WERI-Rb-1 (cell line): Measurements from ENCODE around the gene UHRF2.
"Not testable (repeated sequence)": the region's sequence is repeated elsewhere in the genome, so short reads cannot be mapped to it uniquely, and the experiment has no call there.

Source experiments
- DNase-seq: peaks from one replicate; pipeline ENCODE4 v3.0.0-alpha.2; 2020
- H3K27ac ChIP-seq: fragments of 250-450 bp; sonication (Bioruptor Pico); 2 replicates; pipeline ENCODE4 v1.5.1; 2020; ENCODE audit warnings: mild to moderate bottlenecking, moderate library complexity
- H3K27me3 ChIP-seq: fragments of 250-450 bp; sonication (Bioruptor Pico); 2 replicates; pipeline ENCODE4 v1.5.1; 2021; ENCODE audit warnings: mild to moderate bottlenecking, low read depth, moderate library complexity; ENCODE audit not compliant: insufficient read depth, severe bottlenecking
- H3K36me3 ChIP-seq: fragments of 250-450 bp; sonication (Bioruptor Pico); 2 replicates; pipeline ENCODE4 v1.5.1; 2020; ENCODE audit warnings: mild to moderate bottlenecking, moderate library complexity
- H3K4me3 ChIP-seq: 2 replicates; pipeline ENCODE4 v1.5.1; 2011; ENCODE audit warnings: low read depth, mild to moderate bottlenecking, control low read depth, low read length
- H3K9me3 ChIP-seq: fragments of 250-450 bp; sonication (Bioruptor Pico); 2 replicates; pipeline ENCODE4 v1.5.1; 2021; ENCODE audit warnings: mild to moderate bottlenecking, moderate library complexity; ENCODE audit not compliant: severe bottlenecking
- TF ChIP-seq, protein P1 (sequence below): IDR thresholded peaks from 2 replicates; pipeline ENCODE4 v1.5.1; 2011; ENCODE audit warnings: low read depth, mild to moderate bottlenecking, control low read depth, inconsistent platforms, low read length

The UHRF2 gene, protein sequence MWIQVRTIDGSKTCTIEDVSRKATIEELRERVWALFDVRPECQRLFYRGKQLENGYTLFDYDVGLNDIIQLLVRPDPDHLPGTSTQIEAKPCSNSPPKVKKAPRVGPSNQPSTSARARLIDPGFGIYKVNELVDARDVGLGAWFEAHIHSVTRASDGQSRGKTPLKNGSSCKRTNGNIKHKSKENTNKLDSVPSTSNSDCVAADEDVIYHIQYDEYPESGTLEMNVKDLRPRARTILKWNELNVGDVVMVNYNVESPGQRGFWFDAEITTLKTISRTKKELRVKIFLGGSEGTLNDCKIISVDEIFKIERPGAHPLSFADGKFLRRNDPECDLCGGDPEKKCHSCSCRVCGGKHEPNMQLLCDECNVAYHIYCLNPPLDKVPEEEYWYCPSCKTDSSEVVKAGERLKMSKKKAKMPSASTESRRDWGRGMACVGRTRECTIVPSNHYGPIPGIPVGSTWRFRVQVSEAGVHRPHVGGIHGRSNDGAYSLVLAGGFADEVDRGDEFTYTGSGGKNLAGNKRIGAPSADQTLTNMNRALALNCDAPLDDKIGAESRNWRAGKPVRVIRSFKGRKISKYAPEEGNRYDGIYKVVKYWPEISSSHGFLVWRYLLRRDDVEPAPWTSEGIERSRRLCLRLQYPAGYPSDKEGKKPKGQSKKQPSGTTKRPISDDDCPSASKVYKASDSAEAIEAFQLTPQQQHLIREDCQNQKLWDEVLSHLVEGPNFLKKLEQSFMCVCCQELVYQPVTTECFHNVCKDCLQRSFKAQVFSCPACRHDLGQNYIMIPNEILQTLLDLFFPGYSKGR

DNA sequence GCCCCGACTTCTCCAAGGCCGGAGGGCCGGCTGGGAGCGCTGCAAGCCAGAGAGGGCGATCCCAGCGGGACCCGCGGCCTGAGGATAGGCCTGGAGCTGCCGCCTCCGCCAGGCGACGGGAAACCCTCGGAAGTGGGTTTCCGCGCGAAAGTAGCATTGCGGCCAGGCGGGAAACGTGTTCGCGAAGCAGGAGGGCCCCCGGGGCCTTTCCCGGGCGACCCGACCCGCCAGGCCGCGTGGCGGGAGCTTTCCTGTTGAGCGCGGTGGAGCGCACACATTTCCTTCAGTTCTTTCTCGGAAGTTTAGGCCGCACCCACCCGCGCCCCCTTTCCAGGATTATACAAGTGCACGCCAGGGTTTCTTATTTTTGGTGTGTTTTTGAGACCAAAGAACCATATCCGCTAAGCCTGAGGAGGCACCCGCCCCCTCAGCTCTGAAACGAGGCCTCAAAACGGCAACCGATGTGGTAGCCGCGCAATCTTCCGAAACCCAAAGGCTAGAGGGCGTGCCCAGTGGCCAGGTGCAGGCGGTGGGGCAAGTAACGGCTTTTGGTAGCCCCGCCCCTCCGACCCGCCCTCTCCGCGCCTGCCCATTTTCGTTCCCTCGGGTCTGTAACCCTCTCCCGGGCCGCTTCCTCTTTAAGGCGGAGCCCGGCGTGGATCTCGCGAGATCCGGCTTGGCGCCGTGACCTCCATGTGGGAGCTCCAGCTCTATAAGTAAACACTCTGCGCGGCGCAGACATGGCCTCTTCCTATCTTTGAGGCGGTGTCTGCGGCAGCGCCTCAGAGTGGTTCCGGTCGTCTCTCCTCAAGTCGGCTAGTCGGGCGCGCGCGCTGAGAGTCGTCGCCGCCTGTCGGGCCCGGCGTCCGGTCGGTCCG lies at the start of gene UHRF2:
TSS of gene UHRF2 (plus strand) at position 713 of the 878 bp plus-strand sequence. CDS start 292 bp downstream, outside the sequence.
- Histone ChIP-seq H3K4me3 (peak within 1 kb of the TSS; percentile 97), H3K27me3 (no peaks in the 10 kb centered on the region), H3K36me3 (peaks cover 31% of the 10 kb centered on the region), H3K27ac (peak within 1 kb of the TSS; percentile 98), H3K9me3 (peaks cover 3% of the 10 kb centered on the region)
- TF ChIP-seq, protein P1, sequence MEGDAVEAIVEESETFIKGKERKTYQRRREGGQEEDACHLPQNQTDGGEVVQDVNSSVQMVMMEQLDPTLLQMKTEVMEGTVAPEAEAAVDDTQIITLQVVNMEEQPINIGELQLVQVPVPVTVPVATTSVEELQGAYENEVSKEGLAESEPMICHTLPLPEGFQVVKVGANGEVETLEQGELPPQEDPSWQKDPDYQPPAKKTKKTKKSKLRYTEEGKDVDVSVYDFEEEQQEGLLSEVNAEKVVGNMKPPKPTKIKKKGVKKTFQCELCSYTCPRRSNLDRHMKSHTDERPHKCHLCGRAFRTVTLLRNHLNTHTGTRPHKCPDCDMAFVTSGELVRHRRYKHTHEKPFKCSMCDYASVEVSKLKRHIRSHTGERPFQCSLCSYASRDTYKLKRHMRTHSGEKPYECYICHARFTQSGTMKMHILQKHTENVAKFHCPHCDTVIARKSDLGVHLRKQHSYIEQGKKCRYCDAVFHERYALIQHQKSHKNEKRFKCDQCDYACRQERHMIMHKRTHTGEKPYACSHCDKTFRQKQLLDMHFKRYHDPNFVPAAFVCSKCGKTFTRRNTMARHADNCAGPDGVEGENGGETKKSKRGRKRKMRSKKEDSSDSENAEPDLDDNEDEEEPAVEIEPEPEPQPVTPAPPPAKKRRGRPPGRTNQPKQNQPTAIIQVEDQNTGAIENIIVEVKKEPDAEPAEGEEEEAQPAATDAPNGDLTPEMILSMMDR: no peak
- DNase-seq: peak; percentile 98

DNA sequence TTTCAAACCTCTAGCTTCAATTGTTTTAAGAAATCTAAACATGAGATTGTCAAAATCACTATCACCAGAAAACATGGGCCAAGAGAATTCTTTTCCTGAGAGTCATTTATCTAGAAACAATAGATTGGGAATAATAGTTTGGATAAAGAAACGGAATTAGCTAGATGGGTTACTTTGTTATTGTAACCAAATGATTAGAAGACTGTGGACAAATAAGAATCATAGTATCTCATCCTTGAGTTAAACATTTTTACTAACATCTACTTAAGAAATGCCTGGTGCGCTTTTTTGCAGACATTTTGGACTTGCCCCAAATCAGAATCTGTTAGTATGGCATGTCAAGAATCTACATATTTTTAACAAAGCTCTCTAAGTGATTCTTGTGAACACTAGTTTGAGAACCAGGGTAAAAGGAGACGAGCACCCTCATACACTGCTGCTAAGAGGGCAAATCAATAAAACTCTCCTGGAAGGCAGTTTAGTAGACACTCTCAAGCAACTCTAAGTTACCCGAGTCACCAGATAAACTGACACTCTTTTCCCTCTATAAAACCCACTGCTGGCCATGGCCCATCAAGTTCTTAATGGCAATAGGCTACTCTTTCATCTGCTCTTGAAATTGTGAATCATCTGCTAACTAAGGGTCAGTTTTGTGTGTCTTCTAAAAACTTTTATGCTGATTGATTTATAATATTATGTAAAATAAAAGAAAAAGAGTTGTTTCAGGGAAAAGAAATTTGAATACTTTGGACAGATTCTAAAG lies 45.7 kb upstream of the UHRF2 start:
- Histone ChIP-seq H3K27ac (no peak overlapping the region), H3K9me3 (peaks cover 2% of the 10 kb centered on the region), H3K4me3 (no peak overlapping the region), H3K36me3 (no peaks in the 10 kb centered on the region), H3K27me3 (no peaks in the 10 kb centered on the region)
- TF ChIP-seq, protein P1: no peak
- no peak for DNase-seq

DNA sequence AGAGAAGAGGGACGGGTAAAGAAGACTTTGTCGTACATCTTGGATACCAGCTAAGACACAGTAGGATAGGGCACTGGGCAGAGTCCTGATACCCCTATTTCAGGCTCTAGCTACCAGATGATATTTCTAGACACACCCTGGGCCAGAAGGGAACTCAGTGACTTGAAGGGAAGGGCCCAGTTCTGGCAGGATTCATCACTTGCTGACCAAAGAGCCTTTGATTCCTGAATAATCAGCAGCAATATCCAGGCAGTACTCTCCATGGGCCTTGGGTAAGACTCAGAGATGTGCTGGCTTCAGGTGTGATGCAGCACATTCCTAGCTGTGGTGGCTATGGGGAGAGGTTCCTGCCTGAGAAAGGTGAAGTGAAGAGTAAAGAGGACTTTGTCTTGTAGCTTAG lies 44.2 kb upstream of the UHRF2 start:
- TF ChIP-seq, protein P1: no peak
- Histone ChIP-seq H3K4me3 (no peak overlapping the region), H3K36me3 (no peaks in the 10 kb centered on the region), H3K27ac (no peak overlapping the region), H3K27me3 (no peaks in the 10 kb centered on the region), H3K9me3 (peaks cover 2% of the 10 kb centered on the region)
- DNase-seq: no peak

DNA sequence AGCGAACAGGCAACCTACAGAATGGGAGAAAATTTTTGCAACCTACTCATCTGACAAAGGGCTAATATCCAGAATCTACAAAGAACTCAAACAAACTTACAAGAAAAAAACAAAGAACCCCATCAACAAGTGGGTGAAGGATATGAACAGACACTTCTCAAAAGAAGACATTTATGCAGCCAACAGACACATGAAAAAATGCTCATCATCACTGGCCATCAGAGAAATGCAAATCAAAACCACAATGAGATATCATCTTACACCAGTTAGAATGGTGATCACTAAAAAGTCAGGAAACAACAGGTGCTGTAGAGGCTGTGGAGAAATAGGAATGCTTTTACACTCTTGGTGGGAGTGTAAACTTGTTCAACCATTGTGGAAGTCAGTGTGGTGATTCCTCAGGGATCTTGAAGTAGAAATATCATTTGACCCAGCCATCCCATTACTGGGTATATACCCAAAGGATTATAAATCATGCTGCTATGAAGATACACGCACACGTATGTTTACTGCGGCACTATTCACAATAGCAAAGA lies 31.5 kb upstream of the UHRF2 start:
- not testable (repeated sequence) for DNase-seq, H3K9me3 ChIP-seq, H3K27ac ChIP-seq, H3K4me3 ChIP-seq, H3K27me3 ChIP-seq, H3K36me3 ChIP-seq

DNA sequence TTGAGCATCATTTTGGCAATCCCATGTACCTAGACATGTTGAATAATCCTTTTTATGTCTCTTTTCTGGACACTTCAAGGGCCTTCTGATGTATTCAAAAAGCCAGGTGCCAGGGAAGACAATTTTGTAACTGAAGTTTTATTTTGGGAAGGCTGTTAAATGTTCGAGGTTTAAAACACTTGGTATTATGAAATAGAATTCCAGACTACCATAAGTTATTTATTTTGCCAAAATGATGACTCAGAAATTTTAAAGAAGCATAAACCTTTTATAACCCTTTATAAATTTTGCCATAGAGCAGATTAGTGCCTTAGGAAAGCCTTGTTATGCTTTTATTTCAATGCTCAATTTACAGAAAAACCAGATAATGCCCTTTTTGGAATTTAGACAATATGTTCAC lies 30.3 kb upstream of the UHRF2 start:
- Histone ChIP-seq H3K27me3 (no peaks in the 10 kb centered on the region), H3K4me3 (no peak overlapping the region), H3K9me3 (no peaks in the 10 kb centered on the region), H3K36me3 (no peaks in the 10 kb centered on the region), H3K27ac (no peak overlapping the region)
- no peak for DNase-seq
- TF ChIP-seq, protein P1: no peak
